Testis (tissue), 2 donors: ENCODE data around the gene ZNF827.

Source experiments
- CTCF ChIP-seq, 3 experiments: fragments of 450-650 bp in 2 of 3; fragments of 200-600 bp in 1 of 3; sonication (generic) in 1 of 3; IDR thresholded peaks; one replicate each; pipeline ENCODE4 v1.5.1; 2016 to 2019; ENCODE audit warnings: antibody characterized with exemption in 3 of 3, mild to moderate bottlenecking in 2 of 3, moderate library complexity in 1 of 3
- POLR2A ChIP-seq: fragments of 450-650 bp; IDR thresholded peaks from one replicate; pipeline ENCODE4 v1.6.1; 2017; ENCODE audit warnings: antibody characterized with exemption, mild to moderate bottlenecking, moderate library complexity

GRCh38 chr4:145935253-145936141, 3.1 kb downstream of the ZNF827 start:
- TF ChIP-seq CTCF (IDR thresholded peaks at IDR 0.05) (no peak), POLR2A (no peak)
